GM21360 (cell line): Measurements from ENCODE around the gene RPL10A.
A peak's percentile ranks its signal among the peaks of the same experiment; 100 is the strongest.
"Not testable (repeated sequence)": the region's sequence is repeated elsewhere in the genome, so short reads cannot be mapped to it uniquely, and the experiment has no call there.

Experiments
- ATAC-seq: cut with Tn5 transposase; IDR thresholded peaks from one replicate; pipeline ENCODE4 v1.9.1; 2021; ENCODE audit warnings: mild to moderate bottlenecking, moderate library complexity; ENCODE audit not compliant: unreplicated experiment

Gene RPL10A

GRCh38 chr6:35468181-35468979 is at the start of gene RPL10A:
RPL10A (plus strand) TSS chr6:35468401; CDS start chr6:35468435, 34 bp downstream.
- ATAC-seq = peak; percentile 92

GRCh38 chr6:35419417-35419816 is 48.8 kb upstream of the RPL10A start:
- no peak for ATAC-seq

GRCh38 chr6:35419961-35420360 is 48.2 kb upstream of the RPL10A start:
- ATAC-seq = no peak

GRCh38 chr6:35425284-35425683 is 42.9 kb upstream of the RPL10A start:
- ATAC-seq = no peak

GRCh38 chr6:35426074-35426473 is 42.1 kb upstream of the RPL10A start:
- no peak for ATAC-seq

- ATAC-seq = no peak
Observed at GRCh38 chr6:35427435-35427834, 40.8 kb upstream of the RPL10A start.

- no peak for ATAC-seq
Observed at GRCh38 chr6:35427851-35428321, 40.3 kb upstream of the RPL10A start.

- no peak for ATAC-seq
Observed at GRCh38 chr6:35428421-35429149, 39.6 kb upstream of the RPL10A start.

GRCh38 chr6:35429463-35429862 is 38.7 kb upstream of the RPL10A start:
- no peak for ATAC-seq

GRCh38 chr6:35432291-35432690 is 35.9 kb upstream of the RPL10A start:
- no peak for ATAC-seq

- ATAC-seq = not testable (repeated sequence)
Observed at GRCh38 chr6:35432702-35433101, 35.5 kb upstream of the RPL10A start.

- ATAC-seq = no peak
Observed at GRCh38 chr6:35435074-35435837, 32.9 kb upstream of the RPL10A start.

- no peak for ATAC-seq
Observed at GRCh38 chr6:35436071-35436857, 31.9 kb upstream of the RPL10A start.

GRCh38 chr6:35438378-35439065 is 29.7 kb upstream of the RPL10A start:
- ATAC-seq = not testable (repeated sequence)

- no peak for ATAC-seq
Observed at GRCh38 chr6:35439308-35439707, 28.9 kb upstream of the RPL10A start.

GRCh38 chr6:35441205-35441604 is 27.0 kb upstream of the RPL10A start:
- ATAC-seq = no peak

- ATAC-seq = no peak
Observed at GRCh38 chr6:35441642-35442041, 26.6 kb upstream of the RPL10A start.

- no peak for ATAC-seq
Observed at GRCh38 chr6:35442693-35443092, 25.5 kb upstream of the RPL10A start.

GRCh38 chr6:35443341-35444030 is 24.7 kb upstream of the RPL10A start:
- ATAC-seq = no peak
